Gastroesophageal sphincter (tissue), 2 donors: Measurements from ENCODE around the gene FRMD3.

Experiments used
- POLR2A ChIP-seq, 2 donors: fragments of 450-650 bp; IDR thresholded peaks; one replicate each; pipeline ENCODE4 v1.6.1; 2017; ENCODE audit warnings: antibody characterized with exemption in 2 of 2, mild to moderate bottlenecking in 2 of 2, moderate library complexity in 1 of 2
- POLR2AphosphoS5 ChIP-seq: sonication (generic); formaldehyde crosslinking; IDR thresholded peaks from one replicate; pipeline ENCODE4 v1.6.1; 2017; ENCODE audit warnings: antibody characterized with exemption

DNA sequence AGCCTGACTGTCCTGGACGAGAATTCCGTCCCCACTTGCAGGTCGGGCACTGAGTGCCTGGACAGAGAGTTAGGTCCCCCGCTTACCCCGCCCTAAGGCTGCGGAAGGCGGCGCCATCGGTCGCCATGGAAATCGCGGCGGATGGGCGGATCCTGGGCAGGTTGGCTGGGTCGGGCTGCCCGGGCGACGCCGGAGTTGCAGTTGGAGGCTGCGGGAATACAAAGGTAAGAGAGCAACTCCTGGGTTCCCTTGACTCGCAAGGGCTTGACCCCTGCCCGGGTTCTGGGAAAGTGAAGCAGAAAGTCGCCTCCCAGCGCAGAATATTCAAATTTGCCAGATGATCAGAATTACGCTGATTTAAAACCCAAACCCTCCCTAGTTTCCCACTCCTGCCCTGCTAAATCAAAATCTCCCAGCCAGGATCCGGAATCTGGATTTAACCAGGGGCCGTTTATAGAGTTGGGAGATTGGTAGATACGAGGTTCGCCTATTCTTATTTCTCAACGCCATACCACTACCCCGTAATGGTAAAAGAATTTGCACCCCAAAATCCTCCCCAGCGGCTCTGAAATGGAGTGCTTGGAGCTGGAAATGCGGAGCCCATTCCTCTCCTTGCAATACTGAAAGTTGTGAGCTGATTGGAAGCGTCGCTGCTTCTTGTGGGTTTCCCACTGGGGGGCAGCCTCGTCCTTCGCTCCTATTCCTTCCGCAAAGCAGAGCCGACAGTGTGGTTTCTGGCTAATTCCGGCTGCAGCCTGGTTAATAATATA lies 318.9 kb downstream of the FRMD3 start:
- no peak for TF ChIP-seq POLR2A (IDR thresholded peaks at IDR 0.05)
- no peak for TF ChIP-seq POLR2AphosphoS5
